Liver (tissue), 3 donors: Measurements from ENCODE around the gene CRYGC.

Experiments
- ATF3 ChIP-seq: IDR thresholded peaks from 2 replicates; pipeline ENCODE4 v1.6.1; 2016; ENCODE audit warnings: antibody characterized with exemption
- CTCF ChIP-seq: fragments of 150-350 bp; IDR thresholded peaks from 2 replicates; pipeline ENCODE4 v1.5.1; 2017; ENCODE audit warnings: improper control_type of control experiment, low read depth, low read length; ENCODE audit not compliant: missing input control
- EGR1 ChIP-seq, 2 donors: IDR thresholded peaks; 2 replicates each; pipeline ENCODE4 v1.6.1; 2016 to 2018; ENCODE audit warnings: antibody characterized with exemption in 2 of 2, low read depth in 2 of 2
- GABPA ChIP-seq, 2 donors: IDR thresholded peaks in 1 of 2; conservative IDR thresholded peaks in 1 of 2; 2 replicates each; pipeline ENCODE4 v1.6.1; 2016; ENCODE audit warnings: antibody characterized with exemption in 2 of 2, mild to moderate bottlenecking in 1 of 2, moderate library complexity in 1 of 2
- HNF4A ChIP-seq, 2 donors: conservative IDR thresholded peaks; 2 replicates each; pipeline ENCODE4 v1.6.1; 2016; ENCODE audit warnings: antibody characterized with exemption in 2 of 2, mild to moderate bottlenecking in 2 of 2
- JUND ChIP-seq, 2 donors: IDR thresholded peaks; 2 replicates each; pipeline ENCODE4 v1.6.1; 2016; ENCODE audit warnings: antibody characterized with exemption in 2 of 2
- MAX ChIP-seq: IDR thresholded peaks from 2 replicates; pipeline ENCODE4 v1.6.1; 2016; ENCODE audit warnings: antibody characterized with exemption
- RAD21 ChIP-seq, 2 donors: IDR thresholded peaks; 2 replicates each; pipeline ENCODE4 v1.6.1; 2016; ENCODE audit warnings: antibody characterized with exemption in 2 of 2, mild to moderate bottlenecking in 2 of 2
- REST ChIP-seq: IDR thresholded peaks from 2 replicates; pipeline ENCODE4 v1.6.1; 2016; ENCODE audit warnings: antibody characterized with exemption, mild to moderate bottlenecking
- RXRA ChIP-seq, 2 donors: IDR thresholded peaks; 2 replicates each; pipeline ENCODE4 v1.6.1; 2017 to 2018; ENCODE audit warnings: antibody characterized with exemption in 2 of 2, mild to moderate bottlenecking in 1 of 2
- SP1 ChIP-seq: IDR thresholded peaks from 2 replicates; pipeline ENCODE4 v1.6.1; 2018; ENCODE audit warnings: antibody characterized with exemption, mild to moderate bottlenecking
- YY1 ChIP-seq: IDR thresholded peaks from 2 replicates; pipeline ENCODE4 v1.6.1; 2016; ENCODE audit warnings: antibody characterized with exemption, mild to moderate bottlenecking
- donor health status: healthy.
- donor health status: healthy.

- no peak for TF ChIP-seq SP1
- TF ChIP-seq CTCF = no peak
- no peak for TF ChIP-seq REST
- no peak for TF ChIP-seq RXRA (IDR thresholded peaks at IDR 0.05)
- no peak for TF ChIP-seq RAD21 (IDR thresholded peaks at IDR 0.05)
- no peak for TF ChIP-seq GABPA (IDR thresholded peaks at IDR 0.05 in 1 of 2, conservative IDR thresholded peaks at IDR 0.05 in 1 of 2)
- TF ChIP-seq MAX = no peak
- no peak for TF ChIP-seq EGR1 (IDR thresholded peaks at IDR 0.05; ENCODE audit: low read depth in 2 of 2)
- no peak for TF ChIP-seq JUND (IDR thresholded peaks at IDR 0.05)
- no peak for TF ChIP-seq HNF4A (conservative IDR thresholded peaks at IDR 0.05)
- TF ChIP-seq ATF3 = no peak
- no peak for TF ChIP-seq YY1
Observed at GRCh38 chr2:208150956-208151355, 21.3 kb upstream of the CRYGC start.
